ENCODE measurements around the gene ANKRD11. TPM values are rescaled to one million over a fixed set of nuclear protein-coding genes. Genes with fewer than 3 reads are reported as not detected.

ANKRD11 gene
- polyA plus RNA-seq, 6 donors from 2014 or later = 0.78 to 24.8 (median 10.1) TPM

DNA sequence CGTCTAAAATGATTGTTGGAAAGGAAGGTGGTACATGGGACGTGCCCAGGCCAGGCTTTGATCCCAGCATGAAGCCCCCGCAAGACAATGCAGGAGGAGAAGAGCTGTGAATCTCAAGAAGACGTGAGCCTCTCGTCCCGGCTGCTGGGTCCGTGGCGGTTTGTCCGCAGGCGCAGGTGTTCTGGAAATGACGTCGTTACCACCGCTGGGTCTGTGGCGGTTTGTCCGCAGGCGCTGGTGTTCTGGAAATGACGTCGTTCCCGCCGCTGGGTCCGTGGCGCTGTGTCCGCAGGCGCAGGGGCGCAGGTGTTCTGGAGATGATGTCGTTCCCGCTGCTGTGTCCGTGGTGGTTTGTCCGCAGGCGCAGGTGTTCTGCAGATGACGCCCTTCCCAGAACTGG lies 31.9 kb upstream of the ANKRD11 start:
- Mint-ChIP-seq H3K36me3 (peaks cover 16 to 17% of the 10 kb centered on the region in 2 donors), H3K27ac (no peak overlapping the region)
- no peak for ATAC-seq (ENCODE audit: low read depth in 2 of 2)

GRCh38 chr16:89519881-89520280 lies 29.5 kb upstream of the ANKRD11 start:
- DNase-seq = no peak
- Mint-ChIP-seq H3K4me1 (peaks cover 11 to 14% (median 12%) of the 10 kb centered on the region in 3 donors), H3K36me3 (peaks cover 12 to 24% of the 10 kb centered on the region in 2 donors), H3K4me3 (no peak overlapping the region), H3K27me3 (no peaks in the 10 kb centered on the region), H3K27ac (no peak overlapping the region), H3K9me3 (no peaks in the 10 kb centered on the region)
- no peak for ATAC-seq (ENCODE audit: low read depth in 2 of 2)

More for the DNA sequence above, 31.9 kb upstream of the ANKRD11 start:
- Mint-ChIP-seq H3K9me3 (no peaks in the 10 kb centered on the region), H3K4me1 (peaks cover 12 to 31% (median 17%) of the 10 kb centered on the region in 3 donors), H3K4me3 (no peak overlapping the region), H3K27me3 (no peaks in the 10 kb centered on the region)
- no peak for DNase-seq

DNA sequence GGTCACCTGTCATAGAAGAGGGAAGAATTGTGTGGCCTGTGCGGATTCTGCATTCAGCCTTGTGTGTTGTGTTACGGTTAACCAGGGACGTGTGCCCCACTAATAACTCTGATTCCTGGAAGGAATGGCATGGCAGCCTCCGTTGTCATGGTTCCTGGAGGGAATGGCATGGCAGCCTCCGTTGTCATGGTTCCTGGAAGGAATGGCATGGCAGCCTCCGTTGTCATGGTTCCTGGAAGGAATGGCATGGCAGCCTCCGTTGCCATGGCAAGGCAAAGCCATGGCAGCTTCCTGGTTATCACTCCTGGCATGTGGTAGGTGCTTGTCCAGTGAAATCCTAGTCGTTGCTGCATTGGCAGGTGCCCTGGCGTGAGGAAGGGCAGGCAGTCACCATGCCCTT lies 26.8 kb upstream of the ANKRD11 start:
- Mint-ChIP-seq H3K27ac (no peak overlapping the region), H3K9me3 (no peaks in the 10 kb centered on the region), H3K4me3 (no peak overlapping the region), H3K36me3 (peaks cover 13 to 31% of the 10 kb centered on the region in 2 donors), H3K27me3 (no peaks in the 10 kb centered on the region), H3K4me1 (peaks cover 5 to 9% (median 8%) of the 10 kb centered on the region in 3 donors)
- DNase-seq = no peak
- no peak for ATAC-seq (ENCODE audit: low read depth in 2 of 2)

DNA sequence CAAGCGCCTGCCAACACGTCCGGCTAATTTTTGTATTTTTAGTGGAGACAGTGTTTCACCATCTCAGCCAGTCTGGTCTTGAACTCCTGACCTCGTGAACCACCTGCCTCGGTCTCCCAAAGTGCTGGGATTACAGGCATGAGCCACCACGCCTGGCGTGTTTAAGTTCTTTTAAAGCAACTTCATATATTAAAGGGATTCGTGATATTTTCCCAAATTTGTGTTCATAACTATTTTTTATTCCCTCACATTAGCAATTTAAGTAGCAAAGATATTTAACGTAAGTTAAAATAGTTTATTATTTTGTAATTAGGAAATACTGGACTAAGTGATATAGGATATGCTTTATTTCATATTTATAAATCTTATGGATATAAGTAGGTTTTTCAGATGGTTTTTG lies 22.1 kb upstream of the ANKRD11 start:
- no peak overlapping the region for H3K27ac Mint-ChIP-seq
- ATAC-seq (ENCODE audit: low read depth in 2 of 2) (no peak), DNase-seq (no peak)

GRCh38 chr16:89511374-89511773 lies 21.0 kb upstream of the ANKRD11 start:
- peak overlapping the region in 2 of 8 donors; percentile 66 to 76 for H3K4me3 Mint-ChIP-seq
- ATAC-seq (ENCODE audit: low read depth in 2 of 2) = peak in 1 of 2 donors; percentile 6
- peak overlapping the region in 4 of 6 donors; percentile 67 to 88 (median 80) for H3K27ac Mint-ChIP-seq
- peak; percentile 48 for DNase-seq
- no peaks in the 10 kb centered on the region for H3K9me3 Mint-ChIP-seq
- peaks cover 0 to 23% (median 8%) of the 10 kb centered on the region in 3 donors for H3K4me1 Mint-ChIP-seq
- no peaks in the 10 kb centered on the region for H3K27me3 Mint-ChIP-seq
- H3K36me3 Mint-ChIP-seq = peaks cover 5 to 7% of the 10 kb centered on the region in 2 donors

More for the DNA sequence above, 22.1 kb upstream of the ANKRD11 start:
- Mint-ChIP-seq H3K4me3 (no peak overlapping the region), H3K9me3 (no peaks in the 10 kb centered on the region), H3K27me3 (no peaks in the 10 kb centered on the region), H3K4me1 (peaks cover 0 to 17% (median 3%) of the 10 kb centered on the region in 3 donors), H3K36me3 (peaks cover 5 to 14% of the 10 kb centered on the region in 2 donors)

GRCh38 chr16:89510526-89510925 lies 20.2 kb upstream of the ANKRD11 start:
- ATAC-seq (ENCODE audit: low read depth in 2 of 2) (no peak), DNase-seq (no peak)
- Mint-ChIP-seq H3K36me3 (peaks cover 5 to 7% of the 10 kb centered on the region in 2 donors), H3K4me1 (peaks cover 8 to 31% (median 10%) of the 10 kb centered on the region in 3 donors), H3K9me3 (no peaks in the 10 kb centered on the region), H3K27ac (no peak overlapping the region), H3K27me3 (no peaks in the 10 kb centered on the region), H3K4me3 (peak overlapping the region in 4 of 8 donors; percentile 29 to 97 (median 82))

DNA sequence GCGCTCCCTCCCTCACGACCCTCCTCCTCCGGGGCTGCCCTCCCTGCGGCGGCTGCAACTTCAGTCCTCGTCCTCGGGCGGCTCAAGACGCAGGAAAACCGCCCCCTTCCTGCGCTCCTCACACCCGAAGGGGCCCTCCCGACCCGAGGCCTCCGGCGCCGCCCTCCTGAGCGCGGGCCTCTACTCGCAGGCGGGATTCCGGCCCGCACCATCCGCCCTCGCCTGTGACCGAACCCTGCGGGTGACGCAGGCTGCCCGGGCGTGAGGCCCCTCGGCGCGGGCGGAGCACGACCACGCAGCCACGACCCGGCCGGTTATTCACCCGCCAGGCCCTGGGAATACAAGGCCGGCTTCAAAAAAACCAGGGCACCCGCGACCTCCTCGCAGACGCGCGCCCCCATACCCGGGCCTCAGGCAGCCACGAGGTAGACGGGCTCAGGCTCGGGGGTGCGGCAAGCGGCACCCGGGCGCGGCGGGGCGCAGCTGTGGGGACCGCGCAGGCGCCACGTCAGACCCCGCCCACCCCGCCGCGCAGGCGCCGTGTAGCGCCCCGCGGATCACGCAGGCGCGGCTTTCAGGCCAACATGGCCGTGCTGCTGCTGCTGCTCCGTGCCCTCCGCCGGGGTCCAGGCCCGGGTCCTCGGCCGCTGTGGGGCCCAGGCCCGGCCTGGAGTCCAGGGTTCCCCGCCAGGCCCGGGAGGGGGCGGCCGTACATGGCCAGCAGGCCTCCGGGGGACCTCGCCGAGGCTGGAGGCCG lies 17.7 kb upstream of the ANKRD11 start, which contains the start of gene SPG7:
Gene SPG7, plus strand, starts transcription at position 570 of the 757 bp plus-strand sequence. Its CDS starts 15 bp downstream, at position 585.
- peaks cover 12 to 37% (median 16%) of the 10 kb centered on the region in 3 donors for H3K4me1 Mint-ChIP-seq

GRCh38 chr16:89507214-89507833 lies 17.0 kb upstream of the ANKRD11 start:
- H3K4me1 Mint-ChIP-seq = peaks cover 12 to 37% (median 16%) of the 10 kb centered on the region in 3 donors
- no peak for DNase-seq

More for the DNA sequence above, 17.7 kb upstream of the ANKRD11 start, which contains the start of gene SPG7:
- Mint-ChIP-seq H3K27me3 (no peaks in the 10 kb centered on the region), H3K4me3 (peak within 1 kb of the TSS; percentile 69 to 97 (median 94)), H3K27ac (peak within 1 kb of the TSS; percentile 79 to 97 (median 96)), H3K9me3 (no peaks in the 10 kb centered on the region), H3K36me3 (no peaks in the 10 kb centered on the region)
- peak; percentile 70 to 71 for ATAC-seq (ENCODE audit: low read depth in 2 of 2)
- peak; percentile 95 for DNase-seq

GRCh38 chr16:89506791-89507191 lies 16.4 kb upstream of the ANKRD11 start:
- DNase-seq (no peak), ATAC-seq (ENCODE audit: low read depth in 2 of 2) (no peak)
- Mint-ChIP-seq H3K4me1 (peaks cover 12 to 39% (median 16%) of the 10 kb centered on the region in 3 donors), H3K36me3 (no peaks in the 10 kb centered on the region), H3K27me3 (no peaks in the 10 kb centered on the region), H3K4me3 (peak overlapping the region; percentile 63 to 86 (median 71)), H3K27ac (peak overlapping the region in 4 of 6 donors; percentile 57 to 90 (median 80)), H3K9me3 (no peaks in the 10 kb centered on the region)

More at GRCh38 chr16:89507214-89507833, 17.0 kb upstream of the ANKRD11 start:
- Mint-ChIP-seq H3K36me3 (no peaks in the 10 kb centered on the region), H3K27me3 (no peaks in the 10 kb centered on the region), H3K27ac (peak overlapping the region in 4 of 6 donors; percentile 34 to 82 (median 68)), H3K9me3 (no peaks in the 10 kb centered on the region), H3K4me3 (peak overlapping the region; percentile 69 to 86 (median 78))
- ATAC-seq (ENCODE audit: low read depth in 2 of 2) = no peak

GRCh38 chr16:89506113-89506504 lies 15.7 kb upstream of the ANKRD11 start:
- H3K9me3 Mint-ChIP-seq = no peaks in the 10 kb centered on the region
- ATAC-seq (ENCODE audit: low read depth in 2 of 2) (no peak), DNase-seq (no peak)
- H3K36me3 Mint-ChIP-seq = no peaks in the 10 kb centered on the region
- H3K27ac Mint-ChIP-seq = peak overlapping the region in 5 of 6 donors; percentile 55 to 96 (median 90)
- H3K4me1 Mint-ChIP-seq = peaks cover 12 to 39% (median 16%) of the 10 kb centered on the region in 3 donors
- peak overlapping the region in 7 of 8 donors; percentile 69 to 90 (median 83) for H3K4me3 Mint-ChIP-seq
- H3K27me3 Mint-ChIP-seq = no peaks in the 10 kb centered on the region

- DNase-seq (peak; percentile 79), ATAC-seq (ENCODE audit: low read depth in 2 of 2) (peak; percentile 67 to 69)
- Mint-ChIP-seq H3K9me3 (no peaks in the 10 kb centered on the region), H3K27ac (peak overlapping the region; percentile 55 to 96 (median 88)), H3K36me3 (no peaks in the 10 kb centered on the region), H3K4me1 (peaks cover 12 to 39% (median 16%) of the 10 kb centered on the region in 3 donors), H3K4me3 (peak overlapping the region; percentile 69 to 90 (median 84)), H3K27me3 (no peaks in the 10 kb centered on the region)
These were observed 15.1 kb upstream of the ANKRD11 start for GRCh38 chr16:89505204-89506112.

GRCh38 chr16:89504091-89504490 lies 13.7 kb upstream of the ANKRD11 start:
- Mint-ChIP-seq H3K27ac (peak overlapping the region in 2 of 6 donors; percentile 19 to 20), H3K4me1 (peaks cover 12 to 29% (median 16%) of the 10 kb centered on the region in 3 donors), H3K27me3 (no peaks in the 10 kb centered on the region), H3K36me3 (no peaks in the 10 kb centered on the region), H3K9me3 (no peaks in the 10 kb centered on the region), H3K4me3 (peak overlapping the region in 1 of 8 donors; percentile 27)
- DNase-seq (no peak), ATAC-seq (ENCODE audit: low read depth in 2 of 2) (no peak)
